HG03457 (cell line): ENCODE data around the gene ENTREP3.
"Not testable (repeated sequence)": the region's sequence is repeated elsewhere in the genome, so short reads cannot be mapped to it uniquely, and the experiment has no call there.

ENCODE experiments used
- ATAC-seq: cut with Tn5 transposase; IDR thresholded peaks from one replicate; pipeline ENCODE4 v1.9.1; 2021; ENCODE audit warnings: moderate number of reproducible peaks; ENCODE audit not compliant: unreplicated experiment

The ENTREP3 gene

DNA sequence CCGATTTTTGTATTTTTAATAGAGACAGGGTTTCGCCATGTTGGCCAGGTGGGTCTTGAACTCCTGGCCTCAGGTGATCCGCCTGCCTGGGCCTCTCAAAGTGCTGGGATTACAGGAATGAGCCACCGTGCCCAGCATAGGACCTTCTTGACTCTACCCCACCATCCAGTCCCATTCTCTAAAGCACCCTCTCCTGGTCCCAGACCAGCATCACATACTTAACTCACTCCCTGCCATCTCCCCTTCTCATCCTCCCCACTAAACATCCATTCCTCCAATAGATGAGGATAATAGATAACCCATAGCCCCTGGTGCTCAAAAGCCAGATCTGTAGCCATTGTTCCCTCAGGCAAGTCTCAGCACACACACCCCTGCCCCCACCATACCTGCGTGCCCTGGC lies 2.1 kb downstream of the ENTREP3 start:
- no peak for ATAC-seq

DNA sequence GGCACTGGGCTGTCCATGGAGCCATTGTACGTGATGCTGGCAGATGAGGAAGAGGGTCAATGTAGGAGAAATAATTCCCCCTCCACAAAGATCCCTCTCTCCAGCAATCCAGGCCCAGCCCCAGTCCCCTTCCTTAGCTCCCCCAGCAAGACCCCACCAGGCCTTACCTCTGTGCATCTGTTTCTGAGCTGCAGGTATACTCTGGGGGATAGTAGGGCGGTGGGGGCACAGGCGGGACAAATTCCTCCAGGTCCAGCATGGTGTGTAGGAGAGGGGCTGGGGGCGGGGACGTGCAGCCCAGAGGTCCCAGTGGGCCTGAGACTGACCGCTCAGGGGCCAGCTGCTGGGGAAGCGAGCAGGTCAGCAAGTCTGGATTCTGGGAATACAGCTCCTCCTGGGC lies 3.7 kb downstream of the ENTREP3 start:
- ATAC-seq = no peak

DNA sequence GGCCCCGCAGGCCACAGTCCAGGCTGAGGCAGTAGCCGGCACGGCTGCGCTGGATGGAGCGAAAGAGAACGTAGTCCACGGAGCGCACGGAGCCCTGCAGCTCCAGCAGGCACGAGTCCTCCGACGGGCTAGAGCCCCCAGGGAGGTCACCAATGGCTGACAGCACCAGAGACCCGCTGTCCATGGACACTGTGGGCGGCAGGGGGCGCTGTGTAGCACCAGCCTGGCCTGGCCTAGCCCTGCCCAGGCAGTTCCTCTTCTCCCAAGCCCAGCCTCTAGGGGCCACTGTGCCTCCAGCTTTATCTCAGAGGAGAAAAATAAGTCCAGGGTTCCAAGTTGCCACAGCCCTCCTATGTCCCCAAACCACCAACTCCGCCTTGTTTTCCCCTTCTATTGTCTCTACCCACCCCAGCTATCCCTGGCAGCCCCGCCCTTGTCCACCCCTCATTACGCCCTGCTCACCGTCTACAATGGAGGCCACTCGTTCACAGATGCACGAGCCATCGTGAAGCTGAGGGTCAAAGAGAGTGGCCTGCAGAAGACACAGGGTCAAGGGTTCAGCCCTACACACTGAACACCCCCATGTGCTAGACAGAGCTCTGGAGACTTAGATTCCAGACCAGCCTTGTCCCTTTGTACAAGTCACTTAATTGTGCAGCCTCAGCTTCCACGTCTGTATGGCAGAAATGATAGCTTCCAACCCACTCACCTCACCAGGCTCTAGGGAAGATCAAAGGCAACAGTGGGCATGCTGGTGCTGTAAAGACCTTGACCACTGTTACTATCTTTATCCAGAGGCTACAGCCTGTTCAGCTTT lies 4.4 kb downstream of the ENTREP3 start:
- ATAC-seq = peak; percentile 70

DNA sequence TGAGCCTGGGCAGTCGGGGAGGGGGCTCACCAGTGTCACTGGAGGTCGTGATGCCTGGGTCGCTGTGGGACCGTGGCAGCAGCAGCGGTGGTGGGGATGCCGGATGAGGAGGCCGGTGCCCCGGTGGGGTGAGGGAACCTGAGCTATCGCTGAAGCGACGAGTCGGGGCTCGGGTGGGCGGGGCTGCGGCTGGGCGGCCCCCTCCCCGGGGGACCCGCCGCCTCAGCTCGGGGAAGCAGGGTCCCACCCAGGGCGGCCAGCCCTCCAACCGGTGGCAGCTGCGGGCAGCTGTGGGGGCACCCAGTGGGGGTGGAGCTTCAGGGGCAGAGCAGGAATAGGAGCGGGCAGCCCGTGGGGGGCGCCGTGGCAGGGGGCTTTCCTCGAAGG lies 5.0 kb downstream of the ENTREP3 start:
- ATAC-seq = peak; percentile 12

DNA sequence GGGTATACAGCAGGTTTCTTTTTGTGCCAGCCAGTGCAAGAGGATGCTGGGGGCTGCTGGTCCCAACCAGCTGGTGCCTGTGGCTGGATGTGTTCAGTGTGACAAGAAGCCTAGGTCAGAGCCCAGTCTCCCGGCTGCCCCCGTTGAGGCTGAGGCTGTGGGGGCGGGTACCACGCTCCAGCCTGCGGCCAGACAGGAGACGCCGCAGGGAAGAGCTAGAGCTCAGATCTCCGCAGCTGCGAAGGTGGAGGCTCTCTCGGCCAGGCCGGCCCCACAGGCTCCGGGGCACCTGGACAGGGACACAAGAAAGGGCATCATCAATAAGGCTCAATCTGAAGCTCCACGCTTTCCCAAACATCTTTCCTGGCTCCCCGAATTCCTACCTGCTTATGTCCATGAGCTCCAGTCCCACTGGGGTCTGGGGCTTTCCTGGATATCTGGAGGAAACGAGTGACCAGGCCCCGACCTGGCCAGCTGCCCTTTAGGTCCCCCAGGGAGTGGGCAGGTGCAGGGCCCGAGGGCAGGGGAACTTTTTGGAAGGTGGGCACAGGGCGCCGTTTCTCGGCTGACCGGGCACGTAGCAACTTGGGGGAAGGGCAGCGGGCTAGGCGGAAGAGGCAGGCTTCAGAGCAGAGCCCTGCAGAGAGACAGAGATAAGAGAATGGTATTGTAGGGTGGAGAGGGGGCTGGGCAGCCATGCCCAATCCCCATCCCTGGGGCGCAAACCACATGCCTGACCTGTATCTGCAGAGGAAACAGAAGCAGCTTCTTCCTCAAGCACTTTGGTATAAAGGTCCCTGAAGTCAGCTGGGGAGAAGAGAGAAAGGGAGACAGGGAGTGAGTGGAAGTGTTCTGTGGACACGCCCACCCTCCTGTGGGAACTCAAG lies 7.4 kb downstream of the ENTREP3 start:
- ATAC-seq = no peak

DNA sequence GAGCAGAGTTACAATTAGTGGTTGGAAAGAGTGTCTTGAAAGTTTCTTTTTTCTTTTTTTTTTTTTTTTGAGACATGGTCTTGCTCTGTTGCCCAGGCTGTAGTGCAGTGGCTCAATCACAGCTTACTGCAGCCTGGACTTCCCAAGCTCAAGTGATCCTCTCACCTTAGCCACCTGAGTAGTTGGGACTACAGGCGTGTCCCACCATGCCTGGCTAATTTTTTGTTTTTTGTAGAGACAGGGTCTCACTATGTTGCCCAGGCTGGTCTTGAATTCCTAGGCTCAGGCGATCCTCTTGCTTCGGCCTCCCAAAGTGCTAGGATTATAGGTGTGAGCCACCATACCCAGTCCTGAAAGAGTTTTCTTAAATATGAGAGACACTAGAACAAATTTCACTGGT lies 8.5 kb downstream of the ENTREP3 start:
- ATAC-seq = not testable (repeated sequence)

DNA sequence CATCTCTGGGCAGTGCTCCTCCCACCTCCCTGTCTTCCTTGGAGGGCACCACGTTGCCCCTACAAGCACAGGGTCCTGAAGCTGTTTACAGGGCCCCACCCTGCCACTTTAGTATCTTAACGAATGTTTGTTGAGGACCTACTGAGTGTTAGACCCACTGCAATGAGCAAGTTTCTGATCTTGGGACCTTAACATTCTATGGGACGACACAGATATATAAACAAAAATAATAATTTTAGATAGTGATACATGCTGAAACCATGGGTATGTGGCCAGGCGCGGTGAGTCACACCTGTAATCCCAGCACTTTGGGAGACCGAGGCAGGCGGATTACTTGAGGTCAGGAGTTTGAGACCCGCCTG lies 10.1 kb downstream of the ENTREP3 start:
- no peak for ATAC-seq

DNA sequence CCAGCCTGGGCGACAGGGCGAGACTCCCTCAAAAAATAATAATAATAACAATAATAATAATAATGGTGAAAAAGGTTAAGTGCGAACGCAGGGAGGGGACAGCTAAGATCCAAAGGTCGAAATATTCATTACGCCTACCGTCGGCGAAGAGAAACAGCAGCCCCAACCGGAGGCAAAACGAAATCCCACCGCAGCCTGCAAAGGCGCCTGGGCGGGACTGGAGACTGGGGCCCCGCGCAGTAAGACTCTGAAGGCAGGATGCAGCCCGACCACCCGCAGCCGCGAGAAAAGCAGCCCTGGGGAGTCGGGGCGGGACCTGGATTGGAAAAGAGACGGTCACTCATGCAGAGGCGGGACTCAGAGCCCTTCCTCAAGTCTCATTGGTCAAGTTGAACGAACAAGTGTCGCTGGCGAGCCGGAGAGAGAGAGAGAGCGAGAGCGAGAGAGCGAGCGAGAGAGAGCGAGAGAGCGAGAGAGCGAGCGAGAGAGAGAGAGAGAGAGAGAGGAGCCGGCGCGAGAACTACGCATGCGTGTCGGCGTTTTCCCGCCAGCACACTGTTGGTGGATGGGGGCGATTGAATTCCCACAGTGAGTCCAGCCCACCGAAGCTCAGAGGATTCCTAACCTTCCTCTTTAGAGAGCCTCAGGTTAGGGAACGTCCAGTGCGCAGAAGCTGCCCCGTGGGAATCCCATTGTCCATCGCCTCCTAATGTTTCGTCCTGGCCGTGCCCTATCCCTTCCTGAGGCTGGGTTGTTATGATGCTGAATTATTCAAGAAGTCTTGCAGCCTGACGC lies 10.7 kb downstream of the ENTREP3 start:
- peak; percentile 73 for ATAC-seq

DNA sequence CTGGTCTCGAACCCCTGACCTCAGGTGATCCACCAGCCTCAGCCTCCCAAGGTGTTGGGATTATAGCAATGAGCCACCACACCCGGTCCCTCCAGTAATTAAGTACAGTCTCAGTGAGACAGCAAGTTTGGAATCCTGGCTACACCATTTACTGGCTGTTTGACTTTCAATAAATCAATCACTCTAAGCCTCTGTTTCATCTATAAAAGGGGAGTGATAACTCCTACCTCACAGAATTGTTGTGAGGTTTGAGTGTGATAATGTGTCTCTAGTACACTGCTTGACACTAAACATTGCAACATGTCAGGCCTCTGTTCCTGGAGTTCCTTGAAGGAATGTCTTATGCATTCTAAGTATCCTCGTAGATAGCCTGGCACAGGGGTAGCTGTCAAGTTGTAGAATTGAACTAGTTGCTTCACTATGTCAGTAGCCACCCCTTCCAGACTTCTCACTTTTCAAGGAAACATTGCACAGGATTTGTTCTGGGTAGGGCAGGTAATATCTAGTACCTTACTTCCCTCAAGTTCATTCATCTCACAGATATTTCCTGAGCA lies 12.4 kb downstream of the ENTREP3 start:
- ATAC-seq = no peak

DNA sequence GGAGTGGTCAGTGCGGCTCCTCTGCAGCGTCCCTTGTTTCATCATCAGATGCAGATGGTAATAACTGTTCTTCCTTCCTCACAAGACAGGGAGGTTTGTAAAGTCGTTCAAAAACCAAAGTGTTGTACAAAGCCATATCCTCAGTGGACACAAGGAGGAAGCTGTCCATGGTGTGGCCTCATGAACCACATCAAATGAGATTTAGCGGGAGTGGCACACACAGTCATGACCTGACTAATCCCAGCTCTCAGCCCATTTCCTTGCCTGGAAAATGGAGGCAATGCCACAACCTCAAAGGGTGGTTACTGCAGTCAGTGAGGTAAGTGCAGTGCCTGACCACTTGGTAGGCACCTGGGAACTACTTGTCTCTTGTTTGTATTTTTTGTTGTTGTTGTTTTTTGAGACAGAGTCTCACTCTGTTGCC lies 13.4 kb downstream of the ENTREP3 start:
- no peak for ATAC-seq

DNA sequence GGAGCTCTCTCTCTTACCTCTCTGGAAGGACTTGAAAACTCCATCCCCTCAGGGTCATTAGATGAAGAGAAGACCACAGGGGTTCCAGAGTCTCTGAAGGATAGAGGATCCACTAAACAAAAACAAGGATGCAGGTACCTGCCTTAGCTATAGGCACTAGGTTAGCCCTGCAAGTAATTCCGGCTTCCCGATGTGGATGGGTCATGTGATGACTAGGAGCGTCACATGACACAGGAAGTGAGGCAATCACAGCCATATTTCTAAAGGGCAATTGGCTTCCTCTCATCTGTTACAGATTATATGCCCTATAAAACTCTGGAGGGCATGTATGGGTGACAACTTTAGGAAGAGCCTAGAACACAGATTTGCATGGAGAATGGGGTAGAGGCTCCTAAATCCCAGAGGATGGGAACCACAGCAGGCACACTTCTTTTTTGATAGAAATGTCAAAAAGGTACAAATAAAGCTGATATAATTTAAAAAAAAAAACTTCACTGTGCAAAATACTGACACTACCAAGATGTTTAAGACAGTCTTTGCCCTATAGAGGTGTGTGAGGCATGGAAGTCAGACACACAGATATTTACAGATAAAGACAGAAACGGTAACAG lies 14.1 kb downstream of the ENTREP3 start:
- ATAC-seq = no peak

DNA sequence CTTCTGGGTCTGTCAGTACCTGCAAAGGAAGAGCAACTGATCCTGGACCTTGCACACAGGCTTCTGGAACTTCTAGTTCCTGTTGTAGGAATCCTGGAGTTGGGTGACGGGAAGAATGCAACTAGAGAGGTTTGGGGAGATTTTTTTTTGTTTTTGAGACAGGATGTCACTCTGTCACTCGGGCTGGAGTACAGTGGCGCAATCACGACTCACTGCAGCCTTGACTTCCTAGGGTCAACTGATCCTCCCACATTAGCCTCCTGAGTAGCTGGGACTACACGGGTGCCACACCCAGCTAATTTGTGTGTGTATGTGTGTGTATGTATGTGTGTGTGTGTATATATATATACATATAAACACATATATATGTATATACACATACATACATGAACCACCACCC lies 18.8 kb downstream of the ENTREP3 start:
- ATAC-seq = no peak

DNA sequence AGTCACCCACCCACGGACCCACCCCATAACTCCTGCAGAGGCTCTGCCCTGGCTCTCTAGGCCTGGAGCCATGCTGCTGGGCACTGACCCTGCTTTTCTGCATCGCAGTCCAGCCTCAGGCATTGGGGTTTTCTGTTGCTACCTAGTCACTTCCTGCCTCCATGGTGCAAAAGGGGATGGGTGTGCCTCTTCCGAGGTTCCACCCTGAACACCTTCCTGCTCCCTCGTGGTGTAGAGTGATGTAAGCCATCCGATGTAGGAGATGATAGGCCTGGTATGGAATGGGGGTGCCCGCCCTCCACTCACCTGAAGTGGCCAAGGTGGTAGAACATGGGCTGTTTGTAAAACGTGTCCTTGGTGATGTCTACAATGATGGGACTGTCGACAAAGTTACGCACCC lies 19.9 kb downstream of the ENTREP3 start:
- not testable (repeated sequence) for ATAC-seq

DNA sequence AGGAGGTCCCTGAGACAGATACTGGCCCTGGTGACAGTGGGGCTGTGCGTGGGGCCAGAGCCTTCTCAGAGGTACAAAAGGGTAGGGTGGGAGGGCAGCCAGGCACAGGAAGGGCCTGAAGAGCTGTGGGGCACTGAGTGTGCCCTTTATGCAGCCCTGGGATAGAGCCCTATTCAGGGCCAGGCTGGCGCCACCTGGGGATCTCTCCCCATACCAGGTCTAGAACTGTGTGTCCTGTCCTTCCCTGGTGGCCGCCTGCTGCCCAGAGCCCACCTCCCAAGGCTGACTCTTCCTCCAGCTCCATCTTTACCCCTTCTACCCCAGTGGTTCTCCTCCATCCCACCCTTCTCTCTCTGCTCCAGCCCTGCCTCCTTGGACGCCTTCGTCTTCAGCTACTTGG lies 21.8 kb downstream of the ENTREP3 start:
- ATAC-seq = not testable (repeated sequence)

DNA sequence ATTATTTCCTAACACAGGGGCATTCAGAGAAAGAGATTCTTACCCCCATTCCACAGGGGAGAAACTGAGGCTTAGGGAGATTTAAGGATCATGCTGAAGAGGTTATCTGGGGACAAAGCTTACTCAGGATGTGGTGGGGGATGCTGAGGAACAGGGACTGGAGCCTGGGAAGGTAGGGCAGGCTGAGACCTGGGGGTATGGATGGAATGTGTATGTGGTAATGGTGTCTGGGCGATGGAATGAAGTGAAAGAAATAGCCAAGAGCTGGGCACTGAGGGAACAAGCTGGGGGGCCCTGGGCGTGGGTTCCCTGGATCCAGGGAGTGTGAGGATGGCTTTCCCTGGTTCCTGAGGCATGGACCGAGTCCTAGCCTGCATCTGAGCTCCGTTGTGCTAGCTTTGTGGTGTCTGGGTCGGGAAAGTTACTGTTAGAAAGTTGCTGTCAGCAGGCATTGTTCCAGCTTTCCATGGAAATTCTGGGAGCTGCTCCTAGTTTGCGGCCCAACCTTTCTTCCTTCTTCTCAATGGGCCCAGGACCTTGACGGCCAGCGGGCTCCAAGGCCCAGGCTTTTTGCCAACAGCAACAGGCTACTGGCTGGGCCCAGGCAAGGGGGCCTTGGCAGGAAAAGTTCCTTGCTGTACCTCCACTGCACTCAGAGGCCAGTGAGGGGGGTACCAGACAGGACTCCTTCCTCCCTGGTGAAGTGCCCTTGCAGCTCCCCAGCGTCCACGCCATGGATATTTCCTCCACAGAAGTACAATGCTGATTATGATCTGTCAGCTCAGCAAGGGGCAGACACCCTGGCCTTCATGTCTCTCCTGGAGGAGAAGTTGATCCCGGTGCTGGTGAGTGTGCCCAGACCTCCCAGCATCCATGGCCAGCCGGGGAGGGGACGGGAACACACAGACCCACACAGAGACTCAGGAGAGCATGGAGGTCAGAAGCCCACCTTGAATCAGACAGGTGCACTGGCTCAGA lies 23.0 kb downstream of the ENTREP3 start:
- not testable (repeated sequence) for ATAC-seq

DNA sequence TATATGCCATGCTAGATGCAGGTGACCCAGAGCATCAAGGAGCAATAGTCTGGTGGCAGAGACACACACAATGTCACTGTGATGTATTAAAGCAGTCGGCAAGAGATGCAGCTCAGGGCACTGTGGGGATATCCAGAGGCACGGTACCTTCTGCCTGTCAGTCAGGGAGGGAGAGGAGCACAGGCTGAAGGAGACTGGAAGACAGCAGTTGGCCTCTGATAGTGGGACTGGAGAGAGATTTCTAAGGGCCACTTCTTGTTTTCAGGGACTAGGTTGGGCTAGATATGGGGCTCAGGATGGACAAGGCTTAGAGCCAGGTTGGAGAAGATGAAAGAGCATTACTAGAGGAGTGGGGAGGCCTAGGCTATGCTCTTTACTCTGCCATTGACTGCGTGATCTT lies 24.0 kb downstream of the ENTREP3 start:
- not testable (repeated sequence) for ATAC-seq

DNA sequence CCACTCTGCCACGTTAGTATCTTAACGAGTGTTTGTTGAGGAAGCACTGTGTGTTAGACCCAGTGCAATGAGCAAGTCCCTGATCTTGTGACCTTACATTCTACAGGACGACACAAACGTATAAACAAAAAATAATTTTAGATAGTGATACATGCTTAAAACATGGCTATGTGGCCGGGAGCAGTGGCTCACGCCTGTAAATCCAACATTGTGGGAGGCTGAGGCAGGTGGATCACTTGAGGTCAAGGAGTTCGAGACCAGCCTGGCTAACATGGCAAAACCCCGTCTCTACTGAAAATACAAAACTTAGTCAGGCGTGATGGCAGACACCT lies 27.2 kb downstream of the ENTREP3 start:
- ATAC-seq = no peak

DNA sequence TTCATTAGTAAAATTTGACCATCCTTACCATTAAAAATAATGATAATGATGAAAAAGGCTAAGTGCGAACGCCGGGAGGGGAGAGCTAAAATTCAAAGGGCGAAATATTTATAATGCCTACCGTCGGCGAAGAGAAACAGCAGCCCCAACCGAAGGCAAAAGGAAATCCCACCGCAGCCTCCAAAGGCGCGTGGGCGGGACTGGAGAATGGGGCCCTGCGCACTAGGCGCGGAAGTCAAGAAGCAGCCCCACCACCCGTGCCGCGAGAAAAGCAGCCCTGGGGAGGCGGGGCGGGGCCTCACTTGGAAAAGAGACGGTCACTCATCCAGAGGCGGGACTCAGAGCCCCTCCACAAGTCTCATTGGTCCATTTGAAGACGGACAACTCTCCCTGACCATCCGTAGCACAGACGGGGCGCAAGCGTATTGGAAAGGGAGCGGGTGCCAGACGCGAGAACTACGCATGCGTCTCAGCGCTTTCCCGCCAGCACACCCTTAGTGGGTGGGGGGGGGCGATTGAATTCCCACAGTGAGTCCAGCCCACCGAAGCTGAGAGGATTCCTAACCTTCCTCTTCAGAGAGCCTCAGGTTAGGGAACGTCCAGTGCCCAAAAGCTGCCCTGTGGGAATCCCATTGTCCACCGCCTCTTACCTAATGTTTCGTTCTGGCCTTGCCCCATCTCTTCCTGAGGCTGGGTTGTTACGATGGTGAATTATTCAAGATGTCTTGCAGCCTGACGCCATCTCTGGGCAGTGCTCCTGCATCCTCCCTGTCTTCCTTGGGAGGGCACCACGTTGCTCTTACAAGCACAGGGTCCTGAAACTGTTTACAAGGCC lies 27.8 kb downstream of the ENTREP3 start:
- ATAC-seq = peak; percentile 80

DNA sequence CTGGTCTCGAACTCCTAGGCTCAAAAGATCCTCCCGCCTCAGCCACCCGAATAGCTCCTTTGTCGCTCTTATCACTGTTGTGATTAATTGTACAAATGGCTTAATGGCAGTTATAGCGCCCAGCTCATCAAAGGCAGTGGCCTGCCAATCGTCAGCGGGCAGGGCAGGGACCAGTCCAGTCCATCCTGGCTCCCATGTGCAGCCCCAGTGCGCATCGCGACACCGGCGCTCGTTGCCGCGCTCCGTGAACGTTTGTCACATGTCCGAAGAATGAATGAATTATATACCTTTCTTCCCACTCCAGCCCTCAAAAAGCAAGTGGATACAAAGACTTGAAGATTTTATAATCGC lies 28.4 kb downstream of the ENTREP3 start:
- ATAC-seq = no peak
